Stimulated activated CD8-positive, alpha-beta memory T cell treated with anti-CD3 and anti-CD28 coated beads, Interleukin-7, amount 100 ng/mL, for 1 hour (primary cell): ENCODE data around the gene OR4D1.
"Not testable (repeated sequence)": the region's sequence is repeated elsewhere in the genome, so short reads cannot be mapped to it uniquely, and the experiment has no call there.

Experiments used
- DNase-seq, 2 donors: peaks; one replicate each; pipeline ENCODE4 v3.0.0-alpha.2; 2020; ENCODE audit warnings: low read depth in 2 of 2

The OR4D1 gene

DNA sequence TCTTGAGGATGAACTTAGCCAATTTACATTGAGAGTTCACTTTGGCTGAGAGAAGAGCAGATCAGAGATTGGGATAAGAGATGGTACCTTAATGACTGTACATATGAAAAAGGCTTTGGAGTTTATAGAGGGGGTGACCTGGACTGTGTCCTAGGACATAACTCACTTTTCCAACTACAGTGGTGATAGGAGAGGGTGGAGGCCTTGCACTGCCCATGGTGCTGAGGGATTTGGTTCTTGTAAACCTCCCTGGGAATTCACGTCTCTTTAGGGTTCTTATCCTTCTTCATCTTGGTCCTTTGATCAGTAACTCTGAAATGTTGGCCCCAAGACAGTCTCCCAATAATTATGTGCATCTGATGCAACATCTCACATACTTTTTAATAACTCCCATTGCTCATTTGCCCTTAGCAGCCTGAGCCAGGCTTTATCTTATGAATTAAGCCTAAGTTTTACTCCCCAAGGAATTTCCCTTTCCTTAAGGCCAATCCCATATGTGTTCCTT, at the start of gene OR4D1:
Gene OR4D1, plus strand, starts transcription at position 455 of the 505 bp plus-strand sequence. CDS start 6,770 bp downstream, outside the sequence.
- no peak for DNase-seq

GRCh38 chr17:58100506-58100905, 47.7 kb upstream of the OR4D1 start:
- DNase-seq: no peak

DNA sequence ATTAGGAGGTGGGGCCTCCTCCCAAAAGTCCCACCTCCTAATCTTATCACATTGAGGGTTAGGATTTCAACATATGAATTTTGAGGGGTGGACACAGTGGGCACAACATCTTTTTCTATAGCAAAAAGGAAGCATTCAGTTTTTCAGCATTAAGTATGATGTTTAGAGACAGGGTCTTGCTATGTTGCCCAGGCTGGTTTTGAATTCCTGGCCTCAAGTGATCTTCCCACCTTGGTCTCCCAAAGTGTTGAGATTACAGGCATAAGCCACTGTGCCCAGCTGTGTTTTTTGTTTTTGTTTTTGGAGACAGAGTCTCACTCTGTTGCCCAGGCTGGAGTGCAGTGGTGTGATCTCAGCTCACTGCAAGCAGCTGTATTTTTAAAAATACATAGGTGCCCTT, 46.3 kb upstream of the OR4D1 start:
- DNase-seq: not testable (repeated sequence)

DNA sequence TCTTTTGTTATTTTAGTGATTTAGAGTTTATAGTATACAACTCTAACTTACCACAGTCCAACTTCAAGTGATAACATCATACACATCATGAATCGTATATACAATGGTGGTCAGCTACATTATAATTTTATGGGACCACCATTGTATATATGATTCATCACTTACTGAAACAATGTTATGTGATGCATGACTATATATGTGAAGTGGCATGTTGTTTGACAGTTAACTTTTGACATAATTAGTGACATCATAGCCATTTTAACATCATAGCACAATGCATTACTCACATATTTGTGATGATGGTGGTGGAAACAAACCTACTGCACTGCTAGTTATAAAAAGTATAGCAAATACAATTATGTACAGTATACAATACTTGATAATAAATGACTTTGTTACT, 43.1 kb upstream of the OR4D1 start:
- DNase-seq: no peak

DNA sequence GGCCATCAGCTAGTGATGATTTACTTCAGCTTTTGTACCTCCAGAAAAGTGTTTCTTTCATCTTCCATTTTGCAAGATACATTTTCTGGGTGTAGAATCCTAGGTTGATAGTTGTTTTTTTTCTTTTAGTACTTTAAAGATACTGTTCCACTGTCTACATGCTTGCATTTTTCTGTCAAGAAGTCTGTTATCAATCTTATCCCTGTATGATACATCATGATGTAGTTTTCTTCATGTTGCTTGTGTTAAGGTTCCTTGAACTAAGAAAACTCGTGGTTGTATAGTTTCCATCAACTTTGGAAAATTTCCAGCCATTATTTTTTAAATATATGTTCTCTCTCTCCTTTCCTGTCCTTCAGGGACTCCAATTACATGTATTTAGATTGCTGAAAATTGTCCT, 40.9 kb upstream of the OR4D1 start:
- no peak for DNase-seq

- no peak for DNase-seq
Observed at GRCh38 chr17:58109197-58109596, 39.0 kb upstream of the OR4D1 start.

DNA sequence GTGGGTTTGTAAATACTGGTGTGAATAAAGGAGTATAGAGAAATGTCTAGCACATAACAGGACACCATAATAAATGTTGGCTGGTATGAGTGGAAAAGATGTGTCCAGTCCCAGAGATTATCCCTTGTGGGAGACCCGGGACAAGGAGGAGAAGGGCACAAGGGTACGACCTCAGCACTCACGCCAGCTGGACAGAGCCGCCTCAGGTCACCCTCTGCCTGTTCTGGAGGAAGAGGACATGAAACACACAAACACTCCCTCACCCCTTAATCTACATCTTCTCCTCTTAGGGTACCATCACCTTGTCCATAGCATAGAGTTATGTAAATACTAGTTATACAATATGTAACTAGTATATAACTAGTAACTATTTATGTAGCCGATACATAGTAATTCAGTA, 38.2 kb upstream of the OR4D1 start:
- no peak for DNase-seq

DNA sequence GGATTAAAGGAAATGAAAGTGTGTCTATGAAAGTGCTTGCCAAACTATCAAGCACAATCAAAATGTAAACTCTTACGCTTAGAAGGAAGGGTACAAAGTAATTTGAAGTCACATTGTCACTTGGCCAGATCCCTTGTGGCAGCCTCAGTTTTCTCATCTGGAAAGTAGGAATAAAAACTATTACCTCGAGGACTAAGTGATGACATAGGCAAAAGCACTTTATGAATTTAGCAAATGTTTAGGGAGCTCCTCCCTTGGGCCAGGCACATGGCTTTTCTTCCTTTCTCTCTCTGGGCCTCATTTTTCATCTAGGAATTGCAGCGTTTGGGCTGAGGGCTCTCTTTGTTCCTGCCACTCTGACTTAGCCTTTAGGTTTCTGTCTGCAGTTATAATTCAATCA, 36.5 kb upstream of the OR4D1 start:
- no peak for DNase-seq

DNA sequence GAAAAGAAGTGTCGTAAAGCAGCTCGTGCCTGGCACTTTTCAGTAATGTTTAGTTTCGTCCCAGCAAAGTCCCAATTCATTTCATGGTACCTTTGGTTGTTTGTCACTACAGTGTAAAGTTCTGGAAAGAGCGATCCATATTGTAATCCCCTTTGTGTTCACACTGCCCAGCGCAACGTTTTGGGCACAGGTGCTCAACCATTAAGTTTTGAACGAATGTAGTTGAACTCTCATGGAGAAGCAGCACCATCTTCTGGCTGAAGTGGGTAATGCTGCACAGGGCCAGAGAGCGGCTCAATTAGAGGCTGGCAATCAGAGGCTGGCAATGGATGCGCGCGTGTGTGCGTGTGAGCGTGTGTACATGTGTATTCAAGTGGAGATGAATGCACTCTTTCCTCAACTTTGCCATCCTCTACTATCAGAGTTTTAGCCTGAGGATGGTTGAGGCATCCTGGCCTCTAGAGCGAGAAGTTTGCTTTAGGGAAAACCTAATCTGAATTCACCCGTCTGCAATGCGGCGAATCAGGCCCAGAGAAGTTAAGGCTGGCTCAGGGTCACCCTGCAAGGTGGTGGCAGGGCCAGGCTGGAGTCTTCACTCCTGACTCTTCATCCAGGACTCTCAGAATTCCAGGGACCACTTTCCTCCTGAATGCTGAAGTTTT, 35.1 kb upstream of the OR4D1 start:
- DNase-seq: peak; percentile 61 to 82

- no peak for DNase-seq
Observed at GRCh38 chr17:58113947-58114346, 34.2 kb upstream of the OR4D1 start.

DNA sequence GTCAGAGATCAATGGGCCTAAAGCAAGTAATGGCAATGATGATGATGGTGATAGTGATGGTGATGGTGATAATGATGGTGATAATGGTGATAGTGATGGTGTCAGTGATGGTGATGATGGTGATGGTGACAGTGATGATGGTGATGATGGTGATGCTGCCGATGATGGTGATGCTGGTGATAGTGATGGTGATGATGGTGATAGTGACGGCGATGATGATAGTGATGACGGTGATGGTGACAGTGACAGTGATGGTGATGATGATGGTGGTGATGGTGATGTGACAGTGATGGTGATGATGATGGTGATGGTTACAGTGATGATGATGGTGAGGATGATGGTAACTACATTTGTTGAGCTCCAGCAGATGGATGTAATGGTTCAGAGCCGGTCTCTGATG, 30.8 kb upstream of the OR4D1 start:
- no peak for DNase-seq

DNA sequence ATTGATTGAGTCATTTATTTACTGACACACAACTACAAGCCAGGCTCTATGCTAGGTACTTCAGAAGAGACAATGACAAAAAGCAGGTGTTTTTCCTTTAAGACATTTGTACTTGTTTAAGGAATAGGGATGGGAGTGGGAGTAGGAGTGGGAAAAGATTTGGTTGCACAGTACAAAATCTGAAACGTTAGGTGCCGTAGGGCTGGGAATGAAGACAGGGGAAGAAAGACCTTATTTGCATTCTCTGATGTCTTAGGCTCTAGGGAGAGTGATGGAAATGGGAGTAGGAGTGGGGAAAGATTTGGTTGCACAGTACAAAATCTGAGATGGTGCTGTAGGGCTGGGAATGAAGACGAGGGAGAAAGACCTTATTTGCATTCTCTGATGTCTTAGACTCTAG, 28.7 kb upstream of the OR4D1 start:
- DNase-seq: no peak

- DNase-seq: no peak
Observed at GRCh38 chr17:58120195-58120822, 27.9 kb upstream of the OR4D1 start.

GRCh38 chr17:58121925-58122324, 26.3 kb upstream of the OR4D1 start:
- peak in 1 of 2 donors; percentile 5 for DNase-seq

DNA sequence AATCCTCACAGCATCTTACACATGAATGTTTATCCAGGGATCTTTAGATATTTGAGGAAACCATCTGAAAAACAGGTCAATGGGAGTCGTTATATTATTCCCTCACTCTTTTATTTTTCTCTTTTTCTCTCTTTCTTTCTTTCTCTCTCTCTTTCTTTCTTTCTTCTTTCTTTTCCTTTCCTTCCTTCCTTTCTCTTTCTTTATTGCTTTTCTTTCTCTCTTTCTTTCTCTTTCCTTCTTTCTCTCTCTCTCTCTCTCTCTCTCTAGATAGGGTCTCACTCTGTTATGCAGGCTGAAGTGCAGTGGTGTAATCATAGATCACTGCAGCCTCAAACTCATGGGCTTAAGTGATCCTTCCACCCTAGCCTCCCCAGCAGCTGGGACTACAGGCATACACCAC, 20.3 kb upstream of the OR4D1 start:
- no peak for DNase-seq

- not testable (repeated sequence) for DNase-seq
Observed at GRCh38 chr17:58132697-58133096, 15.5 kb upstream of the OR4D1 start.

DNA sequence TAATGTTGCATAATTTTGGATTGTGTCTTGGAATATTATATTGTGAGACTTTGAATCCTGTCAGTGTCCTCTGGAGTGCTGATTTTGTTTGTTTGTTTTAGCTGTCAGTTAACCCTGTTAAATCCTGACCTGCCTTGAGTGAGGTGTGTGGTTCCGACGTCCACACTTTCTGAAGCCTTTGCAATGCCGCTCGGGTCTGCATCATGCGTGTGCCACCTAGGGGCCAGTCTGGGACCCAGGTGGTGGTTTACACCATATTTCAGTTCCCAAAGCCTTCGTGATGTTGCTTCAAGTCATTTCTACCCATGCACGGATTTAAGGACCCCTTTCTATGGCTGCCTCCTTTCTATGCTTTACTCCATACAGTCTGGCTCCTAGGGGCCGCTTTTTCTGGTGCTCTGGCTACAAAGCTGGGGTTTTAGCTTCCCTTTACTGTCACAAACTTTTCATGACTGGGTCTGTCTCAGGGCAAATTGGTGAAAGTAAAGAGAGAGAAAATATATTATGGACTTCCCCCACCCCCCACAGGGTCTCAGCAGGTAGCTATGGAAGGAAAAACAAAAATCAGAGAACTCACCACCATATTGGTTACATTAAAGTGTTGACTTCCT, 11.4 kb upstream of the OR4D1 start:
- DNase-seq: no peak

- DNase-seq: no peak
Observed at GRCh38 chr17:58141505-58141904, 6.7 kb upstream of the OR4D1 start.

- DNase-seq: not testable (repeated sequence)
Observed at GRCh38 chr17:58143335-58143734, 4.8 kb upstream of the OR4D1 start.

- no peak for DNase-seq
Observed at GRCh38 chr17:58144801-58145200, 3.4 kb upstream of the OR4D1 start.

DNA sequence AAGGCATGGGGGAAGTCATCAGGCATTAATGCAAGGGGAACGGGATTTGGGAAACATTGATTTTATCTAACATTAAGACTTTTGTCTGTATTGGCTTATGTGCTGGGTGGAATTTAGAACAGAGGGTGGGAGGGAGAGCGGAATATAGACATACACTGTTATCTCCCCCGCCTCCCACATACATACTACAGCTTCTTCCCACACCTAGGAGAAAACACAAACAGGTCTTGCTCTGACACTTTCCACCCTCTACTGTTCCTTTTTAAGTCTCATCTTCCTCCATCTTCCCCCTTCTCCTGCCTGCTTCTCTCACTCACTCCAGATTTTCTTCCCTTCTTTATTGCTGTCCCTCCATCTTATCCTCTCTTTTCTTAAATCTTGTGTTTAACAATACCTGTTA, 425 bp downstream of the OR4D1 start:
- DNase-seq: no peak

DNA sequence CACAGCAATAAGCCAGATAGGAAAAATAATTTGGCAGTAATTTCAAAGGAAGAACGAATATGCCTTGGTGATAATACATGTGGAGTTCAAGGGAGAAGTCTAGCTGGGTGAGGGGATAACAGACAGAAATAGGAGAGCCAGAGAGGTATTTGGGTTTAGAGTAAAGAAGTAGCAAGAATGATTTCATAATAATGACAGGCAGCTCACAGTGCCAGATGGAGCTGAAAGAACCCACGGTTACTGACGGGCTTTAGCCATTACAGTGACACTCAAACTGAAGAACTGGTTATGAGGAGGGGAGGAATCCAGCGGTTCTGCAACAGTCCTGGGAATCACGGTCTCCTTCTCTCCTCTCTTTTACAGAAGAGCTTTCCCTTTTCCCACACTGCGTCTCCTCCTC, 2.2 kb downstream of the OR4D1 start:
- DNase-seq: no peak

GRCh38 chr17:58153046-58153445, 4.9 kb downstream of the OR4D1 start:
- peak; percentile 10 to 19 for DNase-seq
